Measurements from ENCODE around the gene SLC44A1. TPM values are rescaled to one million over a fixed set of nuclear protein-coding genes. Genes with fewer than 3 reads are reported as not detected.

SLC44A1 gene
- polyA plus RNA-seq, 3 donors from 2014 or later, result 13.1 to 30.9 (median 25.0) TPM

DNA sequence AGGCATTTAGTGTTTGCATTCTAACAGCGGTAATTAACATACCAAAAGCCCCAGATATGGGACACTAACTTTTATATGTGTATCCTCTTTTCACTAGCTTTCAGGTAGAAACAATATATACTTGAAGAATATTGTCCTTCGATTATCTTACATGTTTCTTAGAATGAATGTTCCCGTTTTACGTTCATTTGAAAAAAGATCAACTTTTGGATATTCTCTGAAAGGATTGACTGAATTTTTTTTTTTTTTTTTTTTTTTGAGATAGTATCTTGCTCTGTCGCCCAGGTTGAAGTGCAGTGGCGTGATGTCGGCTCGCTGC, 171.2 kb downstream of the SLC44A1 start:
- Mint-ChIP-seq H3K27ac (no peak overlapping the region), H3K4me3 (no peak overlapping the region)

GRCh38 chr9:105416840-105417239, 172.4 kb downstream of the SLC44A1 start:
- no peak for DNase-seq
- H3K27ac Mint-ChIP-seq, result no peak overlapping the region
- no peak overlapping the region for H3K4me3 Mint-ChIP-seq
- H3K9me3 Mint-ChIP-seq, result no peaks in the 10 kb centered on the region
- H3K4me1 Mint-ChIP-seq, result peaks cover 4% of the 10 kb centered on the region in 2 donors
- no peaks in the 10 kb centered on the region for H3K36me3 Mint-ChIP-seq
- H3K27me3 Mint-ChIP-seq (ENCODE audit: low read depth in 3 of 3), result peaks cover 3 to 14% (median 13%) of the 10 kb centered on the region in 3 donors

More for the DNA sequence above, 171.2 kb downstream of the SLC44A1 start:
- no peaks in the 10 kb centered on the region for H3K9me3 Mint-ChIP-seq
- peaks cover 4% of the 10 kb centered on the region in 2 donors for H3K4me1 Mint-ChIP-seq
- H3K36me3 Mint-ChIP-seq, result no peaks in the 10 kb centered on the region
- H3K27me3 Mint-ChIP-seq (ENCODE audit: low read depth in 3 of 3), result peaks cover 6 to 14% (median 13%) of the 10 kb centered on the region in 3 donors
- DNase-seq, result no peak

GRCh38 chr9:105418588-105419500, 174.4 kb downstream of the SLC44A1 start:
- H3K27ac Mint-ChIP-seq, result no peak overlapping the region
- H3K4me1 Mint-ChIP-seq, result peaks cover 4% of the 10 kb centered on the region in 2 donors
- H3K9me3 Mint-ChIP-seq, result no peaks in the 10 kb centered on the region
- no peak for DNase-seq
- H3K27me3 Mint-ChIP-seq (ENCODE audit: low read depth in 3 of 3), result peaks cover 2 to 11% (median 9%) of the 10 kb centered on the region in 3 donors
- H3K36me3 Mint-ChIP-seq, result no peaks in the 10 kb centered on the region
- no peak overlapping the region for H3K4me3 Mint-ChIP-seq

DNA sequence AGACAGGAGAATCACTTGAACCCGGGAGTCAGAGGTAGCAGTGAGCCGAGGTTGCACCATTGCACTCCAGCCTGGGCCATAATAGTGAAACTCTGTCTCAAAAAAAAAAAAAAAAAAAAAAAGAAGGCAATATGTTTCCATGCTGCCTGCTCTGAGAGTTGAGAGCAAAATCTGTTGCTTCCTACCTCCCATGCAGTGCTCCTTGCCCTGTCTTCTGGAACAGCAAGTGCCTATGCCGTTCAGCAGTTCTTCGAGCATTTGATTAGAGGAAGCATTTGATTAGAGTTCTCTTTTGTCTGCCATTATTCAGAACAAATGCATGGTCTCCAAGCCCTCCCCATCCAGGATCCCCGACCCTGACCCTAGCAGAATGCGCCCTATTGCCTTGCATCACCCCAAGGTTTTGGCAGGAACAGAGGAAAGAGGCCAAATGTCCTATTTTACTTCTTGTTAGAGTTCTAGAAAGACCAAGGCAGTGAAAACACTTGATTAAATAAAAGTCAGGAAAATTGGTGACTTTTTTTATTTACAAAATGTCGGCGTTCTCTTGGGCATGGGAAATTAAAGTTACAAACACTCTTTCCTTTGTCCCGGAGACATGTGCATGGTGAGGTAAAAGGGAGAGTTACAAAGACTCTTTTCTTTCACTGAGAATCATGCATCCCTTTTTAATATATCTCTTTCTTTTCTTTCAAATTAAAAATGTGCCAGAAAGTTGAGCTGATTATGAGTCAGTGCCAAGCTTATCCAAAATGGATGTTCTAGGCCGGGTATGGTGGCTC, 175.6 kb downstream of the SLC44A1 start:
- H3K36me3 Mint-ChIP-seq, result no peaks in the 10 kb centered on the region
- no peaks in the 10 kb centered on the region for H3K9me3 Mint-ChIP-seq
- no peak overlapping the region for H3K27ac Mint-ChIP-seq
- peaks cover 0 to 8% (median 7%) of the 10 kb centered on the region in 3 donors for H3K27me3 Mint-ChIP-seq (ENCODE audit: low read depth in 3 of 3)
- no peak overlapping the region for H3K4me3 Mint-ChIP-seq
- peaks cover 4% of the 10 kb centered on the region in 2 donors for H3K4me1 Mint-ChIP-seq
- no peak for DNase-seq

DNA sequence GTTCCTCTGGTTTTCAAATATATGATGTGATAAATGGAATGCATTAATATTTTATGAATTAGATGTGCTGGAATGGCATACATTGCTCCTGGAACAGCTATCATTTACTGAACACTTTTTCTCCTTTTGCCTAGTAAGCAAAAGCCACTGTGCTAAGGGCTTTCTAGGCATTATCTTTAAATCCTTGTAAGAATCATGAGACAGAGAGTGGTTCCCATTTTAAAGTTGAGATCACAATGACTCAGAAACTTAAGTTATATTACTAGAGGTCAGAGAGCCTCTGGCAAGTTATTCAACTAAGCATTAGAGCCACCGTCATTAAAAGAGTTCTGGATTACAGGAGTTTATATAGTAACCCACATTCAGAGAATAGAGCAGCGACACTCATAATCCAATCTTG, 176.7 kb downstream of the SLC44A1 start:
- no peaks in the 10 kb centered on the region for H3K9me3 Mint-ChIP-seq
- no peaks in the 10 kb centered on the region for H3K4me1 Mint-ChIP-seq
- no peak overlapping the region for H3K27ac Mint-ChIP-seq
- no peaks in the 10 kb centered on the region for H3K36me3 Mint-ChIP-seq
- H3K27me3 Mint-ChIP-seq (ENCODE audit: low read depth in 3 of 3), result peaks cover 0 to 2% (median under 1%) of the 10 kb centered on the region in 3 donors
- DNase-seq, result no peak
- H3K4me3 Mint-ChIP-seq, result no peak overlapping the region

DNA sequence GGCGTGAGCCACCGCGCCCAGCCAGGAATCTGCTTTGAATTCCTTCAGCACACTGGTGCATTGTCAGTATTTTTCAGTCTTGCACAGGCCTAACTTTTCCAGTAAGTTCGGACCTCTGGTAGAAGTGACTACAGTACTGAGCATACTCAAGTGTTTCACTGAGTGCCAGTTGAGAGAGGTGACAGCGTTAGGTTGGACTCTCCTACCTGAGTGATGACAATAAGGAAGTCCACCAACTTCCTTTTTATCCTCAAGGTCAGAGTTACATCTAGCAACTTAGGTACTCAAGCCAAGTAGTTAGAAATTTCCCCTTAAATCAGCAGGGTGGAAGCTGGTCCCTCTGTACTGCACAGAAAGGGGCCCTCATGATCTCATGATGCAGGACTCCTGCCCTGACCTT, 177.4 kb downstream of the SLC44A1 start:
- Mint-ChIP-seq H3K4me1 (no peaks in the 10 kb centered on the region), H3K36me3 (no peaks in the 10 kb centered on the region), H3K4me3 (no peak overlapping the region), H3K27ac (no peak overlapping the region), H3K9me3 (no peaks in the 10 kb centered on the region), H3K27me3 (ENCODE audit: low read depth in 3 of 3) (peaks cover 0 to 2% (median 0%) of the 10 kb centered on the region in 3 donors)
- no peak for DNase-seq

DNA sequence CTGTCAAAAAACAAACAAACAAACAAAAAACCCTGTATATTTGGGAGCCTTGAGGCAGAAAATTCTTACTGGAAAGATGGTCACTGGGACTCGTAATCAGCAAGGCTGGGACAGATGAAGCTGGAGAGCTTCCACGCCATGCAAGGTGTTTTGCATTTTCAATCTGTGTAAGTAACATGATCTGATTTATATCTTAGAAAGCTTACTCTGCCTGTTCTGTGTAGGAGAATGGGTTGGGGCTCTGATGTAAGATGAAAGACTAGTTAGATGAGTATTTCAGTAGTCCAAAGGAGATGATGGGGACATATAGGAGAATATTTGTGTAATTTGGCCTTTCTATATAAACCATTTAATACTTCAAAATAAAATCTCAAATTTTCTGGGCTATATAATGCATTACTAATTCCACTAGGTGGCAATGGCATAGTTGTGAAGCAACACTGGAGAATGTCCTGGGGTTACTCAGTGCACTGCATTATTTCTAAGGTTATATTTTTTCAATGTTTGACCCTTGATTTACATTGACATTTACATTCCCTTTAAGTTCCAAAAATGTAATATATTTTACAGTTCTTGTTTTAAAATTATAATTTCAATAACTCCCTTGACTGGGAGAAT, 181.5 kb downstream of the SLC44A1 start:
- no peaks in the 10 kb centered on the region for H3K36me3 Mint-ChIP-seq
- H3K4me1 Mint-ChIP-seq, result no peaks in the 10 kb centered on the region
- H3K9me3 Mint-ChIP-seq, result no peaks in the 10 kb centered on the region
- DNase-seq, result no peak
- H3K27me3 Mint-ChIP-seq (ENCODE audit: low read depth in 3 of 3), result peaks cover 0 to 6% (median 0%) of the 10 kb centered on the region in 3 donors
- H3K27ac Mint-ChIP-seq, result no peak overlapping the region
- H3K4me3 Mint-ChIP-seq, result no peak overlapping the region

DNA sequence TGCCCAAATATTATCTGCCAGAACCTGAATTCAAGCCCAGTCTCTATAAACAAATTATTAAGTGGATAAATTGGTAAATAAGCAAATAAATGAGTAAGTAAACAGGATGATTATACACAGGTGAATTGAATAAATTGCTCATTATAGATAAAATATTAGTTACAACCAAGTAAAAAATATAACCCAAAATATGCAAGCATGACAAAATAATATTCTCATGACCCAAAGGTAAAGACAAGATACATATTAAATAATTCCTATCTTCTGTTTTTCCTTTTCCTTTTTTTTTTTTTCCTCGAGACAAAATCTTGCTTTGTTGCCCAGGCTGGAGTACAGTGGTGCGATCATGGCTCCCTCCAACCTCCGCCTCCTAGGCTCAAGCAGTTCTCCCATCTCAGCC, 182.2 kb downstream of the SLC44A1 start:
- H3K27me3 Mint-ChIP-seq (ENCODE audit: low read depth in 3 of 3), result peaks cover 0 to 6% (median 0%) of the 10 kb centered on the region in 3 donors
- H3K4me3 Mint-ChIP-seq, result no peak overlapping the region
- no peaks in the 10 kb centered on the region for H3K9me3 Mint-ChIP-seq
- no peaks in the 10 kb centered on the region for H3K36me3 Mint-ChIP-seq
- H3K4me1 Mint-ChIP-seq, result no peaks in the 10 kb centered on the region
- no peak overlapping the region for H3K27ac Mint-ChIP-seq
- no peak for DNase-seq

GRCh38 chr9:105431424-105432246, 187.2 kb downstream of the SLC44A1 start:
- H3K4me1 Mint-ChIP-seq, result no peaks in the 10 kb centered on the region
- no peak for DNase-seq
- H3K9me3 Mint-ChIP-seq, result peaks cover 0 to 2% (median 0%) of the 10 kb centered on the region in 6 donors
- H3K27me3 Mint-ChIP-seq (ENCODE audit: low read depth in 3 of 3), result peaks cover 0 to 4% (median 0%) of the 10 kb centered on the region in 3 donors
- H3K4me3 Mint-ChIP-seq, result no peak overlapping the region
- no peak overlapping the region for H3K27ac Mint-ChIP-seq
- peaks cover 0 to 3% (median 0%) of the 10 kb centered on the region in 3 donors for H3K36me3 Mint-ChIP-seq

DNA sequence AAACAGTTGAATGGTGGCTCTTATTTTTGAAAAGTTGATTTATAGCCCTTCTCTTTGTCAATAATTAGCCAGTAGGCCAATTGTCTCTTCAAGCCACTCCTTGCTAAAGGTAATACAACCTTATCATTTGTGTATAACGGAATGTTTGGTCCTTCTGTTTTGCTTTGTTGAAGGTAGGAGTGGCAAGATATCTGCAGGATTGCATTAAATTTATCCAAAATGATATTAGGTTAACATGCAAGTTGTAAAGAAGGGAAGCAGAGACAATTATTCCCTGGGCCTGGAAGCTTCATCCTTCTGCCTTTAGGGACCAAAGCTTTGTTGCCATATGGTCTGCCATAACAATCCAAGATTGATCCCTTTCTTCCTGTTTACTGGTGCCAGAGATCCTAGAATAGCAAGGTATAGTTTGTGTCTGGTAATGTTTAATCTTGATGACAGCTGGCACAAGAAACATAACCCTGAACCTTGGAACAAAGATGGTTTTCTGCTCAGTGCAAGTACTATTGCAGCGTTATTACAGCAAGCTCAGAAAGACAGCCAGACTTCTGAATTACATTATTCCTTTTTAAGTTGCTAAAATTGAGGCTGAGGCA, 187.9 kb downstream of the SLC44A1 start:
- Mint-ChIP-seq H3K9me3 (peaks cover 0 to 2% (median 0%) of the 10 kb centered on the region in 6 donors), H3K27me3 (ENCODE audit: low read depth in 3 of 3) (peaks cover 0 to 4% (median 0%) of the 10 kb centered on the region in 3 donors), H3K27ac (no peak overlapping the region), H3K4me3 (no peak overlapping the region), H3K4me1 (no peaks in the 10 kb centered on the region), H3K36me3 (peaks cover 0 to 3% (median 0%) of the 10 kb centered on the region in 3 donors)
- DNase-seq, result no peak

GRCh38 chr9:105435453-105435852, 191.0 kb downstream of the SLC44A1 start:
- no peaks in the 10 kb centered on the region for H3K4me1 Mint-ChIP-seq
- no peak for DNase-seq
- H3K9me3 Mint-ChIP-seq, result peaks cover 0 to 2% (median 0%) of the 10 kb centered on the region in 6 donors
- H3K36me3 Mint-ChIP-seq, result peaks cover 0 to 3% (median 0%) of the 10 kb centered on the region in 3 donors
- no peaks in the 10 kb centered on the region for H3K27me3 Mint-ChIP-seq (ENCODE audit: low read depth in 3 of 3)
- no peak overlapping the region for H3K4me3 Mint-ChIP-seq
- H3K27ac Mint-ChIP-seq, result no peak overlapping the region

GRCh38 chr9:105436783-105437182, 192.3 kb downstream of the SLC44A1 start:
- Mint-ChIP-seq H3K27me3 (ENCODE audit: low read depth in 3 of 3) (no peaks in the 10 kb centered on the region), H3K4me3 (no peak overlapping the region), H3K27ac (no peak overlapping the region), H3K36me3 (peaks cover 0 to 3% (median 0%) of the 10 kb centered on the region in 3 donors), H3K9me3 (peaks cover 0 to 2% (median 0%) of the 10 kb centered on the region in 6 donors), H3K4me1 (no peaks in the 10 kb centered on the region)
- DNase-seq, result no peak

- no peak overlapping the region for H3K27ac Mint-ChIP-seq
- peaks cover 0 to 3% (median 0%) of the 10 kb centered on the region in 3 donors for H3K36me3 Mint-ChIP-seq
- H3K27me3 Mint-ChIP-seq (ENCODE audit: low read depth in 3 of 3), result no peaks in the 10 kb centered on the region
- DNase-seq, result no peak
- H3K9me3 Mint-ChIP-seq, result peaks cover 0 to 2% (median 0%) of the 10 kb centered on the region in 6 donors
- no peak overlapping the region for H3K4me3 Mint-ChIP-seq
- no peaks in the 10 kb centered on the region for H3K4me1 Mint-ChIP-seq
Measured at GRCh38 chr9:105437704-105438103, 193.3 kb downstream of the SLC44A1 start.

Data from immature natural killer cell (primary cell).